KOPT-K1 (cell line): Measurements from ENCODE around the gene TBC1D22A.

ENCODE experiments used
- H3K27ac ChIP-seq: fragments of 200-600 bp; sonication (generic); 2 replicates; pipeline ENCODE4 v1.5.1; 2016; ENCODE audit warnings: antibody characterized with exemption, mild to moderate bottlenecking, low read depth, low read length; ENCODE audit not compliant: poor library complexity, severe bottlenecking
- H3K36me3 ChIP-seq: fragments of 200-600 bp; sonication (generic); 2 replicates; pipeline ENCODE4 v1.5.1; 2017; ENCODE audit warnings: antibody characterized with exemption, mild to moderate bottlenecking, low read length, moderate library complexity; ENCODE audit not compliant: insufficient read depth
- H3K9me3 ChIP-seq: fragments of 200-600 bp; sonication (generic); 2 replicates; pipeline ENCODE4 v1.5.1; 2017; ENCODE audit warnings: antibody characterized with exemption, low read length, mild to moderate bottlenecking; ENCODE audit not compliant: insufficient read depth, poor library complexity, severe bottlenecking

Gene TBC1D22A

GRCh38 chr22:46911346-46911745, 148.9 kb downstream of the TBC1D22A start:
- H3K36me3 ChIP-seq, result peaks cover 35% of the 10 kb centered on the region; the same call in 1 of the 2 replicates

GRCh38 chr22:46913351-46913750, 150.9 kb downstream of the TBC1D22A start:
- H3K9me3 ChIP-seq, result no peaks in the 10 kb centered on the region
- peaks cover 44% of the 10 kb centered on the region; the same call in 1 of the 2 replicates for H3K36me3 ChIP-seq

More at GRCh38 chr22:46911346-46911745, 148.9 kb downstream of the TBC1D22A start:
- Histone ChIP-seq H3K27ac (no peak overlapping the region), H3K9me3 (no peaks in the 10 kb centered on the region)

GRCh38 chr22:46914481-46914880, 152.0 kb downstream of the TBC1D22A start:
- no peak overlapping the region for H3K27ac ChIP-seq
- peaks cover 44% of the 10 kb centered on the region; the same call in 1 of the 2 replicates for H3K36me3 ChIP-seq
- H3K9me3 ChIP-seq, result no peaks in the 10 kb centered on the region

More at GRCh38 chr22:46913351-46913750, 150.9 kb downstream of the TBC1D22A start:
- no peak overlapping the region for H3K27ac ChIP-seq

GRCh38 chr22:46914916-46915894, 152.8 kb downstream of the TBC1D22A start:
- no peaks in the 10 kb centered on the region for H3K9me3 ChIP-seq
- H3K36me3 ChIP-seq, result peaks cover 44% of the 10 kb centered on the region; the same call in 1 of the 2 replicates
- no peak overlapping the region for H3K27ac ChIP-seq

- Histone ChIP-seq H3K36me3 (peaks cover 45% of the 10 kb centered on the region; the same call in 1 of the 2 replicates), H3K27ac (no peak overlapping the region), H3K9me3 (peaks cover under 1% of the 10 kb centered on the region)
Observed at GRCh38 chr22:46915950-46916730, 153.7 kb downstream of the TBC1D22A start.

- H3K27ac ChIP-seq, result no peak overlapping the region
- peaks cover 10% of the 10 kb centered on the region for H3K9me3 ChIP-seq
- H3K36me3 ChIP-seq, result peaks cover 50% of the 10 kb centered on the region; the same call in 1 of the 2 replicates
Observed at GRCh38 chr22:46916886-46917770, 154.7 kb downstream of the TBC1D22A start.

GRCh38 chr22:46917771-46918101, 155.3 kb downstream of the TBC1D22A start:
- H3K36me3 ChIP-seq, result peaks cover 46% of the 10 kb centered on the region; the same call in 1 of the 2 replicates
- no peak overlapping the region for H3K27ac ChIP-seq
- peaks cover 10% of the 10 kb centered on the region for H3K9me3 ChIP-seq

GRCh38 chr22:46918197-46918596, 155.7 kb downstream of the TBC1D22A start:
- Histone ChIP-seq H3K27ac (no peak overlapping the region), H3K36me3 (peaks cover 41% of the 10 kb centered on the region; the same call in 1 of the 2 replicates), H3K9me3 (peaks cover 10% of the 10 kb centered on the region)

GRCh38 chr22:46922037-46922436, 159.6 kb downstream of the TBC1D22A start:
- Histone ChIP-seq H3K27ac (no peak overlapping the region), H3K36me3 (peaks cover 8% of the 10 kb centered on the region; the same call in 1 of the 2 replicates), H3K9me3 (peaks cover 10% of the 10 kb centered on the region)

GRCh38 chr22:46923394-46923793, 160.9 kb downstream of the TBC1D22A start:
- Histone ChIP-seq H3K9me3 (peaks cover 10% of the 10 kb centered on the region), H3K36me3 (peaks cover 6% of the 10 kb centered on the region; the same call in 1 of the 2 replicates), H3K27ac (no peak overlapping the region)

- Histone ChIP-seq H3K9me3 (peaks cover 10% of the 10 kb centered on the region), H3K36me3 (0 out of 2 replicates have a peak, but pooled peaks cover 6% of the 10 kb centered on the region), H3K27ac (no peak overlapping the region)
Observed at GRCh38 chr22:46925818-46926217, 163.4 kb downstream of the TBC1D22A start.

GRCh38 chr22:46929046-46929709, 166.7 kb downstream of the TBC1D22A start:
- Histone ChIP-seq H3K36me3 (peaks cover 3% of the 10 kb centered on the region; the same call in 1 of the 2 replicates), H3K27ac (no peak overlapping the region), H3K9me3 (no peaks in the 10 kb centered on the region)

GRCh38 chr22:46929710-46930204, 167.3 kb downstream of the TBC1D22A start:
- Histone ChIP-seq H3K36me3 (peaks cover 3% of the 10 kb centered on the region; the same call in 1 of the 2 replicates), H3K9me3 (no peaks in the 10 kb centered on the region), H3K27ac (no peak overlapping the region)
